ENCODE results near the gene ICAM2.

Gene ICAM2

GRCh38 chr17:64002658-64003525 is 17.5 kb downstream of the ICAM2 start:
- no peak overlapping the region for H2BK12ac ChIP-seq (ENCODE audit: low read length in 2 of 2)
- H3K23ac ChIP-seq (ENCODE audit: low read length in 2 of 2), result no peak overlapping the region
- H3K27ac ChIP-seq (ENCODE audit: low read length, poor library complexity, severe bottlenecking), result no peak overlapping the region
- DNase-seq, result no peak
- no peak overlapping the region for H2BK15ac ChIP-seq (ENCODE audit: low read depth, poor library complexity, severe bottlenecking)
- H2BK5ac ChIP-seq (ENCODE audit: low read depth, low read length, poor library complexity, severe bottlenecking), result no peak overlapping the region
- no peak overlapping the region for H3K9ac ChIP-seq (ENCODE audit: low read length)
- WGBS, result 94% methylated on average over 22 of the region's 22 CpGs
- no peaks in the 10 kb centered on the region for H3K36me3 ChIP-seq (ENCODE audit: control insufficient read depth in 1 of 2, insufficient read depth in 2 of 2, low read depth in 1 of 2, low read length in 2 of 2)
- no peak overlapping the region for H2AFZ ChIP-seq (ENCODE audit: low read depth, low read length)
- H3K9me3 ChIP-seq (ENCODE audit: control insufficient read depth, low read length), result no peaks in the 10 kb centered on the region
- no peak overlapping the region for H4K91ac ChIP-seq (ENCODE audit: low read length)
- H3K4ac ChIP-seq (ENCODE audit: low read depth in 1 of 2, low read length in 2 of 2), result no peak overlapping the region
- no peaks in the 10 kb centered on the region for H3K79me1 ChIP-seq (replicated peaks; ENCODE audit: low read length, poor library complexity, severe bottlenecking)
- peaks cover 11% of the 10 kb centered on the region for H3K4me1 ChIP-seq (ENCODE audit: control insufficient read depth, insufficient read depth, low read depth, low read length)
- peaks cover 11 to 25% of the 10 kb centered on the region in 2 experiments for H3K27me3 ChIP-seq (ENCODE audit: control insufficient read depth in 1 of 2, insufficient read depth in 1 of 2, low read length in 2 of 2)
- H2BK120ac ChIP-seq (ENCODE audit: low read depth, low read length), result no peak overlapping the region
- no peak overlapping the region for H3K4me3 ChIP-seq (ENCODE audit: insufficient read depth in 1 of 2, low read depth in 1 of 2, low read length in 2 of 2)
- H2AK5ac ChIP-seq (ENCODE audit: low read length, severe bottlenecking), result no peak overlapping the region
- no peak overlapping the region for H3K18ac ChIP-seq (ENCODE audit: low read depth in 1 of 2, low read length in 2 of 2)
- H3K4me2 ChIP-seq (ENCODE audit: low read length, poor library complexity, severe bottlenecking), result no peak overlapping the region
- peak overlapping the region in 1 of 2 experiments; percentile 79 for H3K14ac ChIP-seq (ENCODE audit: low read length in 2 of 2)
- H4K8ac ChIP-seq (ENCODE audit: low read length), result no peak overlapping the region

- H3K4ac ChIP-seq (ENCODE audit: low read depth in 1 of 2, low read length in 2 of 2), result no peak overlapping the region
- no peak overlapping the region for H3K4me3 ChIP-seq (ENCODE audit: insufficient read depth in 1 of 2, low read depth in 1 of 2, low read length in 2 of 2)
- H3K36me3 ChIP-seq (ENCODE audit: control insufficient read depth in 1 of 2, insufficient read depth in 2 of 2, low read depth in 1 of 2, low read length in 2 of 2), result no peaks in the 10 kb centered on the region
- no peak overlapping the region for H2AK5ac ChIP-seq (ENCODE audit: low read length, severe bottlenecking)
- H2AFZ ChIP-seq (ENCODE audit: low read depth, low read length), result no peak overlapping the region
- H3K27me3 ChIP-seq (ENCODE audit: control insufficient read depth in 1 of 2, insufficient read depth in 1 of 2, low read length in 2 of 2), result peaks cover 21 to 35% of the 10 kb centered on the region in 2 experiments
- no peak overlapping the region for H4K91ac ChIP-seq (ENCODE audit: low read length)
- no peak overlapping the region for H3K4me2 ChIP-seq (ENCODE audit: low read length, poor library complexity, severe bottlenecking)
- no peak overlapping the region for H3K23ac ChIP-seq (ENCODE audit: low read length in 2 of 2)
- H2BK120ac ChIP-seq (ENCODE audit: low read depth, low read length), result no peak overlapping the region
- no peak overlapping the region for H3K14ac ChIP-seq (ENCODE audit: low read length in 2 of 2)
- H2BK12ac ChIP-seq (ENCODE audit: low read length in 2 of 2), result no peak overlapping the region
- H3K27ac ChIP-seq (ENCODE audit: low read length, poor library complexity, severe bottlenecking), result no peak overlapping the region
- H2BK5ac ChIP-seq (ENCODE audit: low read depth, low read length, poor library complexity, severe bottlenecking), result no peak overlapping the region
- peaks cover 13% of the 10 kb centered on the region for H3K4me1 ChIP-seq (ENCODE audit: control insufficient read depth, insufficient read depth, low read depth, low read length)
- H3K9ac ChIP-seq (ENCODE audit: low read length), result peak overlapping the region; percentile 53
- 76% methylated on average over 9 of the region's 14 CpGs for WGBS
- H3K9me3 ChIP-seq (ENCODE audit: control insufficient read depth, low read length), result no peaks in the 10 kb centered on the region
- H3K18ac ChIP-seq (ENCODE audit: low read depth in 1 of 2, low read length in 2 of 2), result no peak overlapping the region
- DNase-seq, result peak; percentile 19
- no peak overlapping the region for H2BK15ac ChIP-seq (ENCODE audit: low read depth, poor library complexity, severe bottlenecking)
- no peaks in the 10 kb centered on the region for H3K79me1 ChIP-seq (replicated peaks; ENCODE audit: low read length, poor library complexity, severe bottlenecking)
- no peak overlapping the region for H4K8ac ChIP-seq (ENCODE audit: low read length)
Observed at GRCh38 chr17:64001763-64002529, 18.5 kb downstream of the ICAM2 start.

- no peak overlapping the region for H4K8ac ChIP-seq (ENCODE audit: low read length)
- H3K4ac ChIP-seq (ENCODE audit: low read depth in 1 of 2, low read length in 2 of 2), result no peak overlapping the region
- no peak for DNase-seq
- H2BK5ac ChIP-seq (ENCODE audit: low read depth, low read length, poor library complexity, severe bottlenecking), result no peak overlapping the region
- H2BK15ac ChIP-seq (ENCODE audit: low read depth, poor library complexity, severe bottlenecking), result no peak overlapping the region
- no peak overlapping the region for H2AK5ac ChIP-seq (ENCODE audit: low read length, severe bottlenecking)
- no peaks in the 10 kb centered on the region for H3K79me1 ChIP-seq (replicated peaks; ENCODE audit: low read length, poor library complexity, severe bottlenecking)
- no peak overlapping the region for H2BK12ac ChIP-seq (ENCODE audit: low read length in 2 of 2)
- no peak overlapping the region for H3K4me2 ChIP-seq (ENCODE audit: low read length, poor library complexity, severe bottlenecking)
- no peak overlapping the region for H3K27ac ChIP-seq (ENCODE audit: low read length, poor library complexity, severe bottlenecking)
- H3K14ac ChIP-seq (ENCODE audit: low read length in 2 of 2), result no peak overlapping the region
- H4K91ac ChIP-seq (ENCODE audit: low read length), result no peak overlapping the region
- H3K4me3 ChIP-seq (ENCODE audit: insufficient read depth in 1 of 2, low read depth in 1 of 2, low read length in 2 of 2), result no peak overlapping the region
- no peak overlapping the region for H2BK120ac ChIP-seq (ENCODE audit: low read depth, low read length)
- no peak overlapping the region for H3K18ac ChIP-seq (ENCODE audit: low read depth in 1 of 2, low read length in 2 of 2)
- 94% methylated on average over 2 of the region's 7 CpGs for WGBS
- H3K23ac ChIP-seq (ENCODE audit: low read length in 2 of 2), result no peak overlapping the region
- H3K27me3 ChIP-seq (ENCODE audit: control insufficient read depth in 1 of 2, insufficient read depth in 1 of 2, low read length in 2 of 2), result peaks cover 29 to 42% of the 10 kb centered on the region in 2 experiments
- H3K36me3 ChIP-seq (ENCODE audit: control insufficient read depth in 1 of 2, insufficient read depth in 2 of 2, low read depth in 1 of 2, low read length in 2 of 2), result no peaks in the 10 kb centered on the region
- no peaks in the 10 kb centered on the region for H3K9me3 ChIP-seq (ENCODE audit: control insufficient read depth, low read length)
- peaks cover 13% of the 10 kb centered on the region for H3K4me1 ChIP-seq (ENCODE audit: control insufficient read depth, insufficient read depth, low read depth, low read length)
- no peak overlapping the region for H2AFZ ChIP-seq (ENCODE audit: low read depth, low read length)
- H3K9ac ChIP-seq (ENCODE audit: low read length), result peak overlapping the region; percentile 53
Observed at GRCh38 chr17:64001091-64001579, 19.3 kb downstream of the ICAM2 start.

Data from mesenchymal stem cell (in vitro differentiated cells and primary cell).